ENCODE data around the gene FBRSL1.

FBRSL1 gene

DNA sequence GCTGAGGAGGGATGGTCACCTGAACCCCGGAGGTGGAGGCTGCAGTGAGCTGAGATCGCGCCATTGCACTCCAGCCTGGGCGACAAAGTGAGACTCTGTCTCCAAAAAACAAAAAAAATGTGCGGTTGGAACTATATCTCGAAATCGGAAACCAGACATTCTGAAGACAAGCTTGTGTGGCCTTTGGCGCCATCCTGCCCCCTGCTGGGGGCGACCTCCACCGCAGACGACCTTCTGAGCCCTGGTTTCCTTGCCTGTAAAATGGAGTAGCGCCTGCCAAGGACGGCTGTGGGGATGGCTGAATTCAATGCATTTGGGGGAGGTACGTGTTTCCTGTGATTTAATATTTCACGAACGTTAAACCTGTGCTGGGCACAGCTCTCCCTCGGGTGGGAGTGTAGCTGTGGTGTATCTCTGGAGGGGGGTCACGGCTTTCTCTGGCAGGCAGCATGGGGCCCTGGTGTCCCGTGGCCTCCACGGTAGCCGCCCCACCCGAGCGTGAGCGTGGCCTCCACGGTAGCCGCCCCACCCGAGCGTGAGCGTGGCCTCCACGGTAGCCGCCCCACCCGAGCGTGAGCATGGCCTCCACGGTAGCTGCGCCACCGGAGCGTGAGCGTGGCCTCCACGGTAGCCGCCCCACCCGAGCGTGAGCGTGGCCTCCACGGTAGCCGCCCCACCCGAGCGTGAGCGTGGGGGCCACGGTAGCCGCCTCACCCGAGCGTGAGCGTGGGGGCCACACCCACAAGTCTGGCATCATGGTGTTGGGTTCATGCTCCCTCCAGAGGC is 65.1 kb downstream of the FBRSL1 start:
- TF ChIP-seq, protein P1, sequence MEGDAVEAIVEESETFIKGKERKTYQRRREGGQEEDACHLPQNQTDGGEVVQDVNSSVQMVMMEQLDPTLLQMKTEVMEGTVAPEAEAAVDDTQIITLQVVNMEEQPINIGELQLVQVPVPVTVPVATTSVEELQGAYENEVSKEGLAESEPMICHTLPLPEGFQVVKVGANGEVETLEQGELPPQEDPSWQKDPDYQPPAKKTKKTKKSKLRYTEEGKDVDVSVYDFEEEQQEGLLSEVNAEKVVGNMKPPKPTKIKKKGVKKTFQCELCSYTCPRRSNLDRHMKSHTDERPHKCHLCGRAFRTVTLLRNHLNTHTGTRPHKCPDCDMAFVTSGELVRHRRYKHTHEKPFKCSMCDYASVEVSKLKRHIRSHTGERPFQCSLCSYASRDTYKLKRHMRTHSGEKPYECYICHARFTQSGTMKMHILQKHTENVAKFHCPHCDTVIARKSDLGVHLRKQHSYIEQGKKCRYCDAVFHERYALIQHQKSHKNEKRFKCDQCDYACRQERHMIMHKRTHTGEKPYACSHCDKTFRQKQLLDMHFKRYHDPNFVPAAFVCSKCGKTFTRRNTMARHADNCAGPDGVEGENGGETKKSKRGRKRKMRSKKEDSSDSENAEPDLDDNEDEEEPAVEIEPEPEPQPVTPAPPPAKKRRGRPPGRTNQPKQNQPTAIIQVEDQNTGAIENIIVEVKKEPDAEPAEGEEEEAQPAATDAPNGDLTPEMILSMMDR (IDR thresholded peaks at IDR 0.05), result peak; percentile 41

DNA sequence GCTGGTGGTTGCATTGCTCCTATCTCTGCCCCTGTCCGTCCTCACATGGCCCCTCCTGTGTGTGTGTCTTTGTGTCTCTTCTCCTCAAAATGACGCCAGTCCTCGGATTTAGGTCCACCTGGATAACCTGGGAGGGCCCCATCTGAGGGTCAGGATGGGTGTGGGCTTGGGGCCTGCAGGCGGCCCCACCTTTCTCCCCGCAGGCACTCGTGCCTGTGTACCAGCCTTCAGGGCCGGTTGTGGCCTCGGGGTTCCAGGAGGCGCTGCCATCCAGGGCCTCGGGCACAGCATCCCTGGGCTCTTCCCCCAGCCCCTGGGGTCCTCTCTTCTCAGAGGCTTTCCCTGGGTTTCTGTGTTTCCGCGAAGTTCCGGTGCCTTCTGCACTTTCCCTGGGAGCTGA is 65.7 kb downstream of the FBRSL1 start:
- TF ChIP-seq, protein P1 (IDR thresholded peaks at IDR 0.05), result no peak

DNA sequence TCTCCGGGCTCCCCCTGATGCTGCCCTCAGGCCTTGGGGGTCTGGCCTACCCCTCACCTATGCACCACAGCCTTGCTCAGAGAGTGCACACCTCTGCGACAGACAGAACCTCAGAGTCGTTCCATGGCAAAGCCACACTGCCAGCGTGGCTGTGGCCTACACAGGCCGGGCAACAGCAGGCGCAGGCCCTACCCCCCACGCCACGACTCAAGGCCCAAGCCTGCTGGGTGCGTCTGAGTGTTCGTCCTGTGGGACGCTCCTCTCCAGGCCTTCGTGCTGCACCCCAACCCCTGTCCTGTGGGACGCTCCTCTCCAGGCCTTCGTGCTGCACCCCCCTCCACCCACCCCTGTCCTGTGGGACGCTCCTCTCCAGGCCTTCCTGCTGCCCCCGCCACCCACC is 66.3 kb downstream of the FBRSL1 start:
- TF ChIP-seq, protein P1 (IDR thresholded peaks at IDR 0.05), result no peak

DNA sequence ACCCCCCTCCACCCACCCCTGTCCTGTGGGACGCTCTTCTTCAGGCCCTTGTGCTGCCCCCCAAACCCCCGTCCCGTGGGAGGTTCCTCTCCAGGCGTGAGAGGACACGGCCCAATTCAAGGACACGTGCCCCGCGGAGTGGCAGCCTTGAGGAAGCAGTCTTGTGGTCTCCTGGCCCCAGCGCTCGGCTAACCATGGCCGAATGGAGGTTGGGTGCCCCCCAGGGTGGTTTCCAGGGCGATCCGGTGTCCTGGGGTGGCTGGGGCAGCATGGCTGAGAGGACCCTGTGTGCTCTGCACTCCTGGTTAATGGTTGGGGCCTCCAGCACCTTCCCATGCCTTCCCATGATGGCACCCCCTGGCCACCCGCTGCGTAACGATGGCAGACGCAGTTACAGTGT is 66.8 kb downstream of the FBRSL1 start:
- TF ChIP-seq, protein P1 (IDR thresholded peaks at IDR 0.05), result no peak

DNA sequence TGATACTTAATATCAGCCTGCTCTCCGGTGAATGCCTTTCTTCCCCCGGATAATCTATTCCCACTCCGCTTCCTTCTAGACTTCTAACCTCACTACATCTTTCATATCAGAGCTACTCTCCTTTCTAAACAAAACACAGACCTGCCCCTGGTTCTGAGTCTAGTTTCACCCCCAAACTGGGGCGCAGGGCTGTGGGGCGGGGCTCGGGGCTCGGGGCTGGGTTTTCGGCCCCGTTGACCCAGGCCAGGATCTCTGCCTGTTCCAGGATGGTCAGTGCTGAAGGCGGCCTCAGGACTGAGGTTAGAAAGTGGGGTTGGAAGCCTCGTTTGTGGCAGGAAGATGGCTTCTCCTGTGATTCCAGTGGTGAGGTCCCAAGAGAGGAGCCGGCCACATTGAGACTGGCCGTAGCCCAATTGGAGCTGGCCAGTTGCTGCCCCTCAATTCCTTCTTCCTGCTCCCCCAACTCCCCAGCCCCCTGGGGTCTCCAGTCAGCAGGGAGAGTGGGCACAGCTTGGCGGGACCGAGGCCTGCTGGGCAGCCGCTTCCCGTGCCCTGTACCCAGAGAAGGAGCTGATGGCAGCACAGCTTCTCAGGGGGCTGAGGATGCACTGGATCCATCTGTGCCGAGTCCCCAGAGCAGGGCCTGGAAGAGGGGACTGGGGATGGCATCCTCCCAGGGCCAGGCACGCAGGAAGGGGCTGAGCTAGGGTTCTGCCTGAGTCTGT is 67.5 kb downstream of the FBRSL1 start:
- TF ChIP-seq, protein P1 (IDR thresholded peaks at IDR 0.05), result no peak

DNA sequence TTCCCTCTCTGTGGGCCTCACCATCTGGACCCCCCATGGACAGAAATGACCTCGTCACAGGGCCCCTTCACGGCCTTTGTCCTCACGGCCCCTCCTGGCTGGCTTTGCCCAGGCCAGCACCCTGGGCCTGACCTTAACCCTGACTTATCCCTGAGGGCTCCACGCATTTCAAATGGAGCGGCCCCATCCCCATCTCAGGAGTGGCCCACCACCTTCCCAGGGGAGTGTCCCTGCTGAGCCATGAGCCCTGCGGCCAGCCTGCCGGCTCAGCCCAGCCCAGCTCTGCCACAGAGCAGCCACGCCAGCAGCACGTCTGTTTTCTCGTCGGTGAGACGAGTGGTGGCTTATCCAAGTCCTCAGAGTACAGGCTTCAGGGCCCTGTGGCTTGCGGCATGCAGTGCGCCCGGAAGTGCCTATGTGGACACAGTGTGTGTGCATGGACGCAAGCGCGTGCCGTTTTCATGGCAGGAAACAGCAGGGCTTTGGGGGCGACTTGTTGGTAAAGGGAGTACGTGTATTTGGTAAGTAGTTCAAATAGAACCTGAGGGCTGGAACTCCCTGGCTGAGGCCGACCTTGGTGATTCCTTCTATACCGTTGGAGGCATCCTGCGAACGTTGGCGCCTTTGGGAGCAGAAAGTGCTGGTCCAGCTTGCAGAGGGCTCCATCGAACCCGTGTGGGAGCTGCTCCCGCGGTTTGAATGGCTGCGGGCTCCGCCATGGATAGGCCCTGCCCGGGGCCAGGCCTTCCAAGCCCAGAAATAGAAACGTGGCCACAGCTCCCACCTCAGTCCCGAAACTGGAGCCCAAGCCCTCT is 68.3 kb downstream of the FBRSL1 start:
- TF ChIP-seq, protein P1 (IDR thresholded peaks at IDR 0.05), result no peak

DNA sequence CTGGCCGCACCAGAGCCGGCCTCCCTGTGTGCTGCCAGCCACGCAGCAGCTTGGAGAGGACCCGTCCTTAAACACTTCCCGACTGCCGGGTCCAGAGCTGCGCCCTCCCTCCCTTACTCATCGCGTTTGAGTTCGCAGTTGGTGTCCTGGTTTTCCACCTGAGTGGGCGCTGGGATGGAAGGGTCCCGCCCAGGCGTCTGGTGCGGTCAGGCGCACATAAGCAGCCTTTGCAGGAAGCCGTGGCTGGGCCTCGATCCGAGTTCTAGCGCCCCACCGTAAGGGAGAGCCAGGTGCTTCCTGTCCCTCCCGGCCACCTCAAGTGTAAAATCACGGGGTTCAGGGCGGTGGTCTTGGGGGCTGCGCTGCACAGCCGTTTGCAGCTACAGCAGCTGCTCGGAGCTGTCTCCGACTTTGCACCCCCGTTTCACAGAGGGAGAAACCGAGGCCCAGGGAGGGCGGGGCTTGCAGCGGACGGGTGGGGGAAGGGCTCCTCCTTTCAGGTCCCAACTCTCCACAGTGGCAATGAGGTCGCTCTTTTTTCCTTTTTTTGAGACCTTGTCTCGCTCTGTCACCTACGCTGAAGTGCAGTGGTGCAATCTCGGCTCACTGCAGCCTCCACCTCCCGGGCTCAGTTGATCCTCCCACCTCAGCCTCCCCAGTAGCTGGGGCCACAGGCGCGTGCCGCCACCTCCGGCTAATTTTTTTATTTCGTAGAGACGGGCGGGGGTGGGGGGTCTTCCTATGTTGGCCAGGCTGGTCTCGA is 69.1 kb downstream of the FBRSL1 start:
- TF ChIP-seq, protein P1 (IDR thresholded peaks at IDR 0.05), result no peak
